Measurements from ENCODE around the gene EXOC6B. TPM values are rescaled to one million over a fixed set of nuclear protein-coding genes. Genes with fewer than 3 reads are reported as not detected.

EXOC6B gene
- total RNA-seq, 1 experiment from 2014 or later = 33.7 TPM

DNA sequence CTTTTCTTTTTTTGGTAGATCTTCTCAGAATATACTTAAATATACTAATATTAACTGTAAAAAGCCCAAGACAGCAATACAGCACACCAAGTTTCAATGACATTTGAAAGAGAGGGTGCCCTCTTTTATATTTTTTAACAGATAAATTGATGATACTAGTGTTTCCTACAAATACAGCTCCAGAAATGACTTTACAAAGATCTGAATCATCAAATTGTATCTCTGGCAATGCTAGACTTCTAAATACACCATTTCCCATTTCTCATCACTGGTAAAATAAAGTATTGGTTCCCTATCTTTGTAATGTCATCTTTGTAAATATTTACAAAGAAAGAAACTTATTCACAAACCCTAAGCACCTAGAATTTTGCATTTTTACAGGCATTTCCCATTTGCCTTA is 281.3 kb downstream of the EXOC6B start:
- DNase-seq (ENCODE audit: low spot score) (no peak), ATAC-seq (no peak)
- ChIA-PET CTCF (interaction anchor here (1.3 kb wide), 1 partner anchor 394 kb away, joined by 4 read pairs; no protein-coding TSS in a partner anchor), POLR2A (no interaction called here)
- Mint-ChIP-seq H3K36me3 (no peaks in the 10 kb centered on the region), H3K27me3 (ENCODE audit: low read depth) (no peaks in the 10 kb centered on the region), H3K27ac (no peak overlapping the region), H3K9me3 (no peaks in the 10 kb centered on the region; the same call in 1 of the 2 replicates), H3K4me1 (no peaks in the 10 kb centered on the region), H3K4me3 (no peak overlapping the region)
- no peak for TF ChIP-seq AFF4 (CRISPR knock-in tag; IDR thresholded peaks at IDR 0.05; ENCODE audit: borderline replicate concordance)
- TF ChIP-seq TCF7 (CRISPR knock-in tag; IDR thresholded peaks at IDR 0.05; ENCODE audit: low read depth) = no peak
- no peak for TF ChIP-seq NR1H2 (CRISPR knock-in tag; IDR thresholded peaks at IDR 0.05)
- no peak for TF ChIP-seq TEAD1 (CRISPR knock-in tag; IDR thresholded peaks at IDR 0.05)
- no peak for TF ChIP-seq GRHL2 (CRISPR knock-in tag; IDR thresholded peaks at IDR 0.05; ENCODE audit: insufficient replicate concordance, severe bottlenecking)
- no peak for TF ChIP-seq CBFB (CRISPR knock-in tag; IDR thresholded peaks at IDR 0.05; ENCODE audit: low read depth)
- TF ChIP-seq SMAD3 (CRISPR knock-in tag; IDR thresholded peaks at IDR 0.05; ENCODE audit: borderline replicate concordance) = no peak
- TF ChIP-seq, protein P1, sequence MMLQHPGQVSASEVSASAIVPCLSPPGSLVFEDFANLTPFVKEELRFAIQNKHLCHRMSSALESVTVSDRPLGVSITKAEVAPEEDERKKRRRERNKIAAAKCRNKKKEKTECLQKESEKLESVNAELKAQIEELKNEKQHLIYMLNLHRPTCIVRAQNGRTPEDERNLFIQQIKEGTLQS (CRISPR knock-in tag; conservative IDR thresholded peaks at IDR 0.05) = no peak
- no peak for TF ChIP-seq ZNF281 (CRISPR knock-in tag; IDR thresholded peaks at IDR 0.05)
- TF ChIP-seq, protein P2, sequence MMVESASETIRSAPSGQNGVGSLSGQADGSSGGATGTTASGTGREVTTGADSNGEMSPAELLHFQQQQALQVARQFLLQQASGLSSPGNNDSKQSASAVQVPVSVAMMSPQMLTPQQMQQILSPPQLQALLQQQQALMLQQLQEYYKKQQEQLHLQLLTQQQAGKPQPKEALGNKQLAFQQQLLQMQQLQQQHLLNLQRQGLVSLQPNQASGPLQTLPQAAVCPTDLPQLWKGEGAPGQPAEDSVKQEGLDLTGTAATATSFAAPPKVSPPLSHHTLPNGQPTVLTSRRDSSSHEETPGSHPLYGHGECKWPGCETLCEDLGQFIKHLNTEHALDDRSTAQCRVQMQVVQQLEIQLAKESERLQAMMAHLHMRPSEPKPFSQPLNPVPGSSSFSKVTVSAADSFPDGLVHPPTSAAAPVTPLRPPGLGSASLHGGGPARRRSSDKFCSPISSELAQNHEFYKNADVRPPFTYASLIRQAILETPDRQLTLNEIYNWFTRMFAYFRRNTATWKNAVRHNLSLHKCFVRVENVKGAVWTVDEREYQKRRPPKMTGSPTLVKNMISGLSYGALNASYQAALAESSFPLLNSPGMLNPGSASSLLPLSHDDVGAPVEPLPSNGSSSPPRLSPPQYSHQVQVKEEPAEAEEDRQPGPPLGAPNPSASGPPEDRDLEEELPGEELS (CRISPR knock-in tag; IDR thresholded peaks at IDR 0.05) = no peak
- TF ChIP-seq CREM (CRISPR knock-in tag; IDR thresholded peaks at IDR 0.05) = no peak
- no peak for TF ChIP-seq ZNF317 (CRISPR knock-in tag; IDR thresholded peaks at IDR 0.05; ENCODE audit: borderline replicate concordance, low read depth)
- no peak for TF ChIP-seq ZNF425 (CRISPR knock-in tag; conservative IDR thresholded peaks at IDR 0.05)
- TF ChIP-seq E2F1 (CRISPR knock-in tag; IDR thresholded peaks at IDR 0.05) = no peak
- TF ChIP-seq MXD4 (CRISPR knock-in tag; IDR thresholded peaks at IDR 0.05; ENCODE audit: borderline replicate concordance) = no peak
- TF ChIP-seq, protein P3, sequence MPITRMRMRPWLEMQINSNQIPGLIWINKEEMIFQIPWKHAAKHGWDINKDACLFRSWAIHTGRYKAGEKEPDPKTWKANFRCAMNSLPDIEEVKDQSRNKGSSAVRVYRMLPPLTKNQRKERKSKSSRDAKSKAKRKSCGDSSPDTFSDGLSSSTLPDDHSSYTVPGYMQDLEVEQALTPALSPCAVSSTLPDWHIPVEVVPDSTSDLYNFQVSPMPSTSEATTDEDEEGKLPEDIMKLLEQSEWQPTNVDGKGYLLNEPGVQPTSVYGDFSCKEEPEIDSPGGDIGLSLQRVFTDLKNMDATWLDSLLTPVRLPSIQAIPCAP (CRISPR knock-in tag; IDR thresholded peaks at IDR 0.05) = no peak
